Ectodermal cell (in vitro differentiated cells): Measurements from ENCODE around the gene TRAPPC3.
A peak's percentile ranks its signal among the peaks of the same experiment; 100 is the strongest.
"Not testable (repeated sequence)": the region's sequence is repeated elsewhere in the genome, so short reads cannot be mapped to it uniquely, and the experiment has no call there.

Source experiments
- H3K27ac ChIP-seq: 2 replicates; pipeline ENCODE4 v1.7.0; 2013; ENCODE audit warnings: mild to moderate bottlenecking, low read depth, low read length; ENCODE audit not compliant: insufficient read depth, poor library complexity, severe bottlenecking
- H3K27me3 ChIP-seq: 2 replicates; pipeline ENCODE4 v1.7.0; 2013; ENCODE audit warnings: mild to moderate bottlenecking, low read length; ENCODE audit not compliant: insufficient read depth, control insufficient read depth, poor library complexity, severe bottlenecking
- H3K36me3 ChIP-seq: one replicate; pipeline ENCODE4 v1.7.0; 2013; ENCODE audit warnings: low read length; ENCODE audit not compliant: control insufficient read depth, insufficient read depth
- H3K4me1 ChIP-seq: one replicate; pipeline ENCODE4 v1.7.0; 2013; ENCODE audit warnings: low read length; ENCODE audit not compliant: control insufficient read depth, insufficient read depth
- H3K4me3 ChIP-seq: 2 replicates; pipeline ENCODE4 v1.7.0; 2013; ENCODE audit warnings: low read depth, low read length, control low read depth; ENCODE audit not compliant: insufficient read depth
- H3K9me3 ChIP-seq: 2 replicates; pipeline ENCODE4 v1.7.0; 2013; ENCODE audit warnings: mild to moderate bottlenecking, low read length, moderate library complexity; ENCODE audit not compliant: control insufficient read depth
- WGBS, 2 experiments: methylation state at CpG; one replicate each; pipeline ENCODE4 v1.1.7; 2013; ENCODE audit warnings: missing lambda C conversion rate in 2 of 2; 5-methylcytosine and 5-hydroxymethylcytosine counted together

TRAPPC3 gene

DNA sequence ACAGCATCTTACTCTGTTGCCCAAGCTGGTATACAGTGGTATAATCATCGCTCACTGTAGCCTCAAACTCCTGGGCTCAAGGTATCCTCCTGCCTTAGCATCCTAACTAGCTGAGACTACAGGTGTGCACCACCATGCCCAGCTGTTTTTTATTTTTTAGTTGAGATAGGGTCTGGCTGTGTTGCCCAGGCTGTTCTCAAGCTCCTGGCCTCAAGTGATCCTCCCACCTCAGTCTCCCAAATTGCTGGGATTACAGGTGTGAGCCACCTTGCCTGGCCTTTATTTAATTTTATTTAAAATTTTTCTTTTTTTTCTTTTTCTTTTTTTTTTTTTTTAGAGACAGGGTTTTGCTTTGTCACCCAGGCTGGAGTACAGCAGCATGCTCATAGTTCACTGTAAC is 15.9 kb upstream of the TRAPPC3 start:
- Histone ChIP-seq H3K9me3 (no peaks in the 10 kb centered on the region), H3K4me1 (peaks cover 17% of the 10 kb centered on the region), H3K4me3 (no peak overlapping the region), H3K27ac (no peak overlapping the region), H3K36me3 (peaks cover 5% of the 10 kb centered on the region), H3K27me3 (no peaks in the 10 kb centered on the region)
- WGBS, 2 experiments, result 83 to 100% methylated on average over 1 of the region's 1 CpG

DNA sequence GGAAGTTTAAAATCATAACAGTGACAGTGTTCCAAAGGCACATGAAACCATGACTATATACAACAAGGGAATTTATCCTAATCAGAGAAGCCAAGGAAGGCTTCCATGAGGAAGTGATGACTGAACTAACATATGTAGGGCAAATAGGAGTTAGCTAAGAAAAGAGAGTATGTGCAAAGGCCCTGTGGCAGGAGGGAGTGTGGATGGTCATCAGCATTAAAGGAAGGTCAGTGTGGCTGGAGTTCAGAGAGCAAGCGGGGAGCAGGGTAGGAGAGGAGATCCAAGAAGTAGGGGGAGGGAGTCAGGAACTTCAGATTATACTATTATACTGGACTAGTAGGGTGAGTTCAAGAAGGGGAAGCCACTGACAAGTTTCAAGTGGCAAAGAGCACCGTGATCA is 15.1 kb upstream of the TRAPPC3 start:
- Histone ChIP-seq H3K9me3 (no peaks in the 10 kb centered on the region), H3K36me3 (peaks cover 5% of the 10 kb centered on the region), H3K4me1 (peaks cover 22% of the 10 kb centered on the region), H3K4me3 (no peak overlapping the region), H3K27me3 (no peaks in the 10 kb centered on the region), H3K27ac (no peak overlapping the region)
- 92 to 94% methylated on average over 2 of the region's 2 CpGs for WGBS, 2 experiments

DNA sequence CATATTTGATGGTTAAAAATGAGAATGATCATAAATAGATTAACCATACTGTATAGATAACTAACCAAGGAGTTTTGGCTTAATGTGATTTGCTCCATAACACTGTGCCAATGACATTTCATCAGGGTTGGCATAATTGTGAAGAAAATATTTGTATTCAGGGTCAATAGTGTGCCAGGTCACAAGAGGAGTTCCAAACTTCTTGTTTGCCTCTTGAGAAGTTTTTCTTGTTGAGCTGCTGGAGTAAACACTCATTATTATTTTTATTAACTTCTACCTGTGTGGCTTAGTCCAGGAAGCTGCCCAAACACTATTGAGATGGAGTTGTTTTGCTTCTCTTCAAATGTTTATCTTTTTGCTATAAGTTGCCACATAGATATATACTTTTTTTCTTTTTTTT is 14.1 kb upstream of the TRAPPC3 start:
- H3K27ac ChIP-seq, result no peak overlapping the region
- H3K27me3 ChIP-seq, result no peaks in the 10 kb centered on the region
- no peaks in the 10 kb centered on the region for H3K9me3 ChIP-seq
- H3K36me3 ChIP-seq, result peaks cover 6% of the 10 kb centered on the region
- peaks cover 23% of the 10 kb centered on the region for H3K4me1 ChIP-seq
- H3K4me3 ChIP-seq, result no peak overlapping the region

DNA sequence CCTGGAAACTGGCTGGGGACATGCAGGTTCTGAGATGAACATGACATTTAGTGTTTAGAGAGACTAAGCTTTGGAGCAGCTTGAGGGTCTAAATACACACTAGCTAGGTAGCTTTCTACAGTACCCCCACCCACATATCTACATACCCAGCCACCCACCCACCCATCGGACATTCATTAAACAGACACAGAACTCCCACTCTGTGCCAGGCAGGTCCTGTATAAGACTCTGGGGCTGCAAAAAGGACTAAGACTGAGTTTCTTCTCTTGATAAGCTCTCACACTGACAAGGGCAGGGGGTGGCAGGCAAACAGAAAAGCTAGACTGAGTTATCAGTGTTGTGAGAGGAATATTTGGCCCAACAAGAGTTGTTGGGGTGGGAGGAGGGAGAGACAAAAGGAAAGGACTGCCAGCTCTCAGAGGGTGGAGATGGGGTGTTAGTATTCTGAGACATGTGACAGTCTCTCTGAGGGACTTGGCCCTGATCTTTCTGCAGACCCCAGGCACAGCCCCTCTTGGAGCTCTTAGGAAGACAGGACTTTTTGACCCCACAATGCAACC is 13.5 kb upstream of the TRAPPC3 start:
- Histone ChIP-seq H3K9me3 (no peaks in the 10 kb centered on the region), H3K27me3 (no peaks in the 10 kb centered on the region), H3K4me1 (peaks cover 30% of the 10 kb centered on the region), H3K4me3 (no peak overlapping the region), H3K36me3 (peaks cover 8% of the 10 kb centered on the region), H3K27ac (no peak overlapping the region)
- WGBS, 2 experiments, result 81 to 95% methylated on average over 1 of the region's 1 CpG

DNA sequence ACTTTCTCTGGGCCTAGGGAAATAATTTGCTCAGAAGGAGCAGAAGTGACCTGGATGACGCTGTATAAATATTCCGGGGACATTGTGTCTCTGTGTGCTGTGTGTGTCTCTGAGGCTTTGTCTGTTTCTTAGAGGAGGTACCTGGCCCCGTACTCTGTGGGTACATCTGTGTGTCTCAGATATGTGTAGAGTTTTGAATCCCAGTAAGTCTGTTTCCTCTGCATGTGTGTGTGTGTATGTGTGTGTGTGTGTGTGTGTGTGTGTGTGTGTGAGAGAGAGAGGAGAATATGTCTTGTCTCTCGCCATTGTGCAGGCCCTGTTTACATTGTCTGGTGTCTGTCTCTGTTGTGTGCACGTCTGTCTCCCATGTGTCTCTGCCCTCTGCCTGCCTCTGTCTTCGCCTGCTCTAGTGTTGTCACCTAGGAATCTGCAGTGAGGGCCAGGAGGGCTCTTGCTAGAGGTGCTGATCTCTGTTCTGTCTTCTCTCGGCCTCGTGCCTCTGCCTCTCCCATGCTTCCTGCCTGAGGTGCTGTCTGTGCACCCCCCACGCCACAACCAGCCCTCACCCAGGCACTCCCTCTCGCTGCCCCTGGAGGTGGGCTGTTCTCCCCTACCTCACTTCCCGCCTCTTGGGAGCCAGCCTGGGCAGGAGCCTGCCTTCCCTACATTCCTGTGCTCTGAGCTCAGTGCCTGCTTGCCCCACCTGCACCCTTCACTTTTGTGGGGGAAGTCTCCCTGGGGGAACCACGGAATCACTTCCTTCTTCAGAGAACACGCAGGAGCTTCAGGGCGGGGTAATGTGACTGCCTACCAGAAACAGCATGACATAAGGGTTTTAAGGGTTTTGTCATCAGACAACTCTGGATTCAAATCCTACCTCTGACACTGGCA is 12.6 kb upstream of the TRAPPC3 start:
- Histone ChIP-seq H3K9me3 (no peaks in the 10 kb centered on the region), H3K27me3 (no peaks in the 10 kb centered on the region), H3K36me3 (peaks cover 4% of the 10 kb centered on the region), H3K4me3 (no peak overlapping the region), H3K27ac (no peak overlapping the region), H3K4me1 (peaks cover 34% of the 10 kb centered on the region)
- WGBS, 2 experiments, result 71 to 77% methylated on average over 14 of the region's 14 CpGs

DNA sequence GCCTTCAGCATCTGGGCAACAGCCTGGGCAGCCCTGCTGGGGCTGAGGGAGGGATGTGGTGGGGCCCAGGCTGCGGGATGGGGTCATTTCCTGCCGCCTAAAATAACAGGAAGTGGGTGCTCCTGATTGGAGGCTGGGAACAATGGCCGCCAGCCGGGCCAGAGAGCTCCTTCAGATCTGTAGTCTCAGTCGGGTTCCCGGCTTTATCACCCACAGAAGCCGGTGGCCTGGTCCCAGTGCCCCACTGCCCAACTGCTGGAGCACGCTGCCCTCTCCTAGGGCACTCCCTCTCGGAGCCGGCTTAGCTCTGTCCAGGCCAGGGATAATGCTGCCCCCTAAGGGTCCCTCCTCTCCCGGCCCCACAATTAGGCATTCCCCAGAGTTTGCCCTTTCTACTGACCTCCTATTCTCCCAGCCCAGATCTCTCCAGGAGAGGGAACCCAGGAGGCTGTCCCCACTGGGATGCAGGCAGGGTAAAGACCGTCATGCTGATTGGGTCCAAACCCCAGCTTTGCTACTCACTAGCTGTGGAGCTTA is 11.7 kb upstream of the TRAPPC3 start:
- H3K27ac ChIP-seq, result peak overlapping the region; percentile 83
- whole genome bisulfite sequencing, 2 experiments, result 5 to 7% methylated on average over 12 of the region's 12 CpGs

DNA sequence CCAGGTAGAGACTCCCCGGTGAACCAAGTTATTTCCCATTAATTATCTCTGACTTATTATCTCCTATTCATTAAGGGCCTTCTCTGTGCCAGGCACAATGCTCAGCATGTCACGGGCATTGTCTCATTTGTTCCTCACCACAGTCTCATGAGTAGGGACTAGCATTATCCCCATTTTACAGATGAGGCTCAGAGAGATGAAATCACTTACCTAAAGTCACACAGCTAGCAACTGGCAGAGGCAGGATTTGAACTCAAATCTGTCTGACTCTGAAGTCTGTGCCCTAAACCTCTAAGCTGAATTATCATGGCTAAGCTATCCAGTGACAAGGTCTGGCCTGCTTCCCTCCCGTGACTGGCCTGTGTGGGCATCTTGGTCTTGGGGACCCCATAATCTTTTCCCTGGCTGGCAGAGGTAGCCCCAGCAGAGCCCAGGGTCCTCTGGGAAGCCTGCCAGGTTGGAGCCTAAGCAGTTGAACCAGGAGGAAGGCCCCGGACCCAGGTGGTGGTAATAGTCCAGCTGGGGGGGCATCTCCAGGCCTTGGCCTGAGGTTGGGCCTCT is 11.2 kb upstream of the TRAPPC3 start:
- peaks cover 34% of the 10 kb centered on the region for H3K4me1 ChIP-seq
- H3K27ac ChIP-seq, result peak overlapping the region; percentile 8
- H3K4me3 ChIP-seq, result peak overlapping the region; percentile 37
- 85 to 89% methylated on average over 4 of the region's 4 CpGs for WGBS, 2 experiments
- H3K27me3 ChIP-seq, result no peaks in the 10 kb centered on the region
- H3K36me3 ChIP-seq, result peaks cover 4% of the 10 kb centered on the region
- H3K9me3 ChIP-seq, result no peaks in the 10 kb centered on the region

More for the DNA sequence above, 11.7 kb upstream of the TRAPPC3 start:
- peaks cover 34% of the 10 kb centered on the region for H3K4me1 ChIP-seq
- H3K27me3 ChIP-seq, result no peaks in the 10 kb centered on the region
- no peaks in the 10 kb centered on the region for H3K9me3 ChIP-seq
- peak overlapping the region; percentile 37 for H3K4me3 ChIP-seq
- peaks cover 4% of the 10 kb centered on the region for H3K36me3 ChIP-seq

DNA sequence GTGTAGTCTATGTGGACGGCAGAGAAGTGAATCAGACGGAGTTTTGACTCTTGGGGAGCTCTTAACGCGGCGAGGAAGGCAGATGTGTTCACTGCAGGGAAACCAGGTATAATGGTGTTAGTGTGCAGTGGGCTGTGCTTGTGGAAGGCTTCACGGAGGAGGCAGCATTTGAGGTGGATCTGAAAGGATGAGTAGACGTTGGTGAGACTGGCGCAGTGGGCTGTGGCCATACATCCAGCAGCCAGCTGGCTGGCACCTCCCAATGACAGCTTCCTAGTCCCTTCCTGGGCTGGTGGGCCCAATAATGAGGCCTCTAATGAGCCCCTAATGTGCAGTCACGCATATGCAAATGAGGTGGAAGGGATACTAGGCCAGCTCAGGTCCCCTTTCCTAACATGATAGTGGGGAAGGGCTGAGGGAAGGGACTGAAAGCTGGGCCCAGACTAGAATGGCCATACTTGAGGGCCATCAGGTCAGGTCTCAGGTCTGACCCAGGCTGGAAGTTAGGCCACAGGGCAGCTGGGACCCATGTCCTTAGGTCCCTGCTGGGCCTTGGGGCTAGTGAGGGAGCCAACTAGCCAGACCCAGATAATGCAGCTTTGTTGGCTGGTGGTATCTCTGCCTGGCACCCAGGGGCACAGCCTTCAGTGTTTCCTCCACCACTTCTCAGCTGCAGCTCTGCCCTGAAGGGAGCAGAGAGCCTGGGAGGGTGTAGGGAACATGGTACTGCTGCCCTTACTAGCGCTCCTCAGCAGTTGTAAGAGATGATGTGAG is 10.5 kb upstream of the TRAPPC3 start:
- H3K36me3 ChIP-seq, result peaks cover 4% of the 10 kb centered on the region

DNA sequence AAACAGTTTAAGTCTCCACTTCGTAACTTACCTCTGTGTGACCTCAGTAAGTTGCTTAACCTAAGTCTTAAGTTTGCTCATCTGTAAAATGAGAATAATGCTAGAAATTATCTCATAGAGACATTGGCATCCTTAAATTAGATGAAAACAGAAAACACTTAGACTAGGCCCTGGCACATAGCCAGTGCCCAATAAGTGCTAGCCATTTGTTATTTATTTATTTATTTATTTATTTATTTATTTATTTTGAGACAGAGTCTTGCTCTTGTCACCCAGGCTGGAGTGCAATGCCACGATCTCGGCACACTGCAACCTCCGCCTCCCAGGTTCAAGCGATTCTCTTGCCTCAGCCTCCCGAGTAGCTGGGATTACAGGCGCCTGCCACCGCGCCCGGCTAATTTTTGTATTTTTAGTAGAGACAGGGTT is 9.6 kb upstream of the TRAPPC3 start:
- H3K4me3 ChIP-seq, H3K27ac ChIP-seq, H3K36me3 ChIP-seq, H3K9me3 ChIP-seq, H3K27me3 ChIP-seq: not testable (repeated sequence)
- peaks cover 47% of the 10 kb centered on the region for H3K4me1 ChIP-seq
- WGBS, 2 experiments, result 88 to 96% methylated on average over 10 of the region's 10 CpGs

More for the DNA sequence above, 10.5 kb upstream of the TRAPPC3 start:
- Histone ChIP-seq H3K4me1 (peaks cover 38% of the 10 kb centered on the region), H3K9me3 (no peaks in the 10 kb centered on the region), H3K4me3 (no peak overlapping the region), H3K27me3 (no peaks in the 10 kb centered on the region), H3K27ac (no peak overlapping the region)
- WGBS, 2 experiments, result 93 to 97% methylated on average over 10 of the region's 10 CpGs
